Measurements from ENCODE around the gene SLC44A3. TPM values are rescaled to one million over a fixed set of nuclear protein-coding genes. Genes with fewer than 3 reads are reported as not detected.

The SLC44A3 gene
- polyA plus RNA-seq, 2 of the 4 experiments (the other 2 are of a cell fraction), result 1.9 to 5.4 TPM

GRCh38 chr1:94778808-94779207, 41.3 kb upstream of the SLC44A3 start:
- ChIA-PET CTCF (interaction anchor here (1.2 kb wide), 1 partner anchor 14 kb away, joined by 4 read pairs; no protein-coding TSS in a partner anchor), POLR2A (no interaction called here)
- no peak for DNase-seq (ENCODE audit: low read depth in 1 of 2, low spot score in 1 of 2)
- FAIRE-seq, result no peak
- ATAC-seq, result no peak
- TF ChIP-seq FOSB (CRISPR knock-in tag; IDR thresholded peaks at IDR 0.05) (no peak), RNF2 (IDR thresholded peaks at IDR 0.05; ENCODE audit: borderline replicate concordance, low read depth) (no peak), CBX8 (IDR thresholded peaks at IDR 0.05) (no peak), RFX5 (IDR thresholded peaks at IDR 0.05) (no peak), HMGXB4 (CRISPR knock-in tag; IDR thresholded peaks at IDR 0.05; ENCODE audit: borderline replicate concordance) (no peak), ATOH8 (CRISPR knock-in tag; IDR thresholded peaks at IDR 0.05; ENCODE audit: low read depth) (no peak), ZC3H11A (IDR thresholded peaks at IDR 0.05) (no peak), HOXA7 (CRISPR knock-in tag; IDR thresholded peaks at IDR 0.05) (no peak), NFE2L2 (conservative IDR thresholded peaks at IDR 0.05; ENCODE audit: low read length) (no peak), FOSL2 (IDR thresholded peaks at IDR 0.05) (no peak), FOSL2 (CRISPR knock-in tag; IDR thresholded peaks at IDR 0.05) (no peak)
- no peak overlapping the region for H3K27ac ChIP-seq
- peaks cover 9% of the 10 kb centered on the region for H3K4me1 ChIP-seq
- no peaks in the 10 kb centered on the region for H3K9me3 ChIP-seq
- no peak overlapping the region for H3K4me2 ChIP-seq
- H3K4me3 ChIP-seq, result no peak overlapping the region

- ATAC-seq, result no peak; a peak in 1 of 6 replicates
- FAIRE-seq, result no peak
- no peak overlapping the region for H3K4me2 ChIP-seq
- H3K27ac ChIP-seq, result no peak overlapping the region
- POLR2A ChIA-PET, result no interaction called here
- no peaks in the 10 kb centered on the region for H3K4me1 ChIP-seq
- no peak for DNase-seq (ENCODE audit: low read depth in 1 of 2, low spot score in 1 of 2)
- no peak overlapping the region for H3K4me3 ChIP-seq
- no peak for TF ChIP-seq HOXB13 (CRISPR knock-in tag; IDR thresholded peaks at IDR 0.05; ENCODE audit: low read depth)
- no peak for TF ChIP-seq ATOH8 (CRISPR knock-in tag; IDR thresholded peaks at IDR 0.05; ENCODE audit: low read depth)
- no peak for TF ChIP-seq JUN (IDR thresholded peaks at IDR 0.05)
- TF ChIP-seq BHLHE40 (IDR thresholded peaks at IDR 0.05; ENCODE audit: low read depth, low read length), result no peak
- TF ChIP-seq TFCP2L1 (CRISPR knock-in tag; IDR thresholded peaks at IDR 0.05), result no peak
- no peak for TF ChIP-seq RFX5 (IDR thresholded peaks at IDR 0.05)
- no peak for TF ChIP-seq BCL3 (IDR thresholded peaks at IDR 0.05)
- TF ChIP-seq CBX2 (IDR thresholded peaks at IDR 0.05; ENCODE audit: borderline replicate concordance, low read depth), result no peak
- no peak for TF ChIP-seq ZNF302 (CRISPR knock-in tag; IDR thresholded peaks at IDR 0.05)
- no peak for TF ChIP-seq EP300 (IDR thresholded peaks at IDR 0.05)
- TF ChIP-seq CHD2 (IDR thresholded peaks at IDR 0.05; ENCODE audit: low read length, partially characterized antibody), result no peak
- TF ChIP-seq CBX8 (IDR thresholded peaks at IDR 0.05), result no peak
- no peak for TF ChIP-seq RNF2 (IDR thresholded peaks at IDR 0.05; ENCODE audit: borderline replicate concordance, low read depth)
- TF ChIP-seq E2F6 (IDR thresholded peaks at IDR 0.05; ENCODE audit: borderline replicate concordance, low read depth), result no peak
- TF ChIP-seq SREBF2 (IDR thresholded peaks at IDR 0.05), result no peak
- no peak for TF ChIP-seq HES2 (IDR thresholded peaks at IDR 0.05)
- TF ChIP-seq RAD21 (conservative IDR thresholded peaks at IDR 0.05 in 1 of 2, IDR thresholded peaks at IDR 0.05 in 1 of 2), result no peak
- TF ChIP-seq HOXA7 (CRISPR knock-in tag; IDR thresholded peaks at IDR 0.05), result no peak
- no peak for TF ChIP-seq KDM5A (IDR thresholded peaks at IDR 0.05)
- 74% methylated on average over 12 of the region's 12 CpGs for WGBS (ENCODE audit: missing lambda C conversion rate)
- CTCF ChIA-PET, result interaction anchor here (1.3 kb wide), 1 partner anchor 20 kb away, joined by 4 read pairs; no protein-coding TSS in a partner anchor
- no peaks in the 10 kb centered on the region for H3K9me3 ChIP-seq
These were observed 36.6 kb upstream of the SLC44A3 start for GRCh38 chr1:94783342-94784189.
